Dermis microvascular lymphatic vessel endothelial cell (primary cell): Measurements from ENCODE around the gene AMZ2. TPM values are rescaled to one million over a fixed set of nuclear protein-coding genes. Genes with fewer than 3 reads are reported as not detected.

Experiments used
- total RNA-seq: library from RNA; depleted of rRNA; stranded (reverse); fragments of >200 nt; gene quantifications from 2 replicates; pipeline ENCODE4 v1.2.1, GENCODE V29; 2014

AMZ2 gene
- total RNA-seq, 1 donor from 2014 or later, result 35.8 TPM

Other genes with a start within 250 kb of the AMZ2 start
- 89.0 and 103 TPM in 2 replicates for gene KPNA2, start 212.3 kb upstream of the AMZ2 start, total RNA-seq
- gene SLC16A6, start 43.1 kb downstream of the AMZ2 start, total RNA-seq, result 1.0 and 2.8 TPM in 2 replicates
- 1.5 and 3.4 TPM in 2 replicates for gene ARSG, start 43.5 kb downstream of the AMZ2 start, total RNA-seq
- gene WIPI1, start 209.5 kb downstream of the AMZ2 start, total RNA-seq, result 49.6 and 92.8 TPM in 2 replicates